A549 treated with CORT108297 at 1 μM for 4 hours (cell line): Measurements from ENCODE around the gene YAP1. TPM values are rescaled to one million over a fixed set of nuclear protein-coding genes. Genes with fewer than 3 reads are reported as not detected.

Experiments
- total RNA-seq: library from RNA; stranded (reverse); fragments of 200-300 nt; extraction: Qiagen RNA extraction; gene quantifications from 5 replicates; pipeline ENCODE4 v1.2.3, GENCODE V29; 2022

Gene YAP1
- 45.1 to 59.7 TPM (median 56.6 TPM) in 5 replicates for total RNA-seq

DNA sequence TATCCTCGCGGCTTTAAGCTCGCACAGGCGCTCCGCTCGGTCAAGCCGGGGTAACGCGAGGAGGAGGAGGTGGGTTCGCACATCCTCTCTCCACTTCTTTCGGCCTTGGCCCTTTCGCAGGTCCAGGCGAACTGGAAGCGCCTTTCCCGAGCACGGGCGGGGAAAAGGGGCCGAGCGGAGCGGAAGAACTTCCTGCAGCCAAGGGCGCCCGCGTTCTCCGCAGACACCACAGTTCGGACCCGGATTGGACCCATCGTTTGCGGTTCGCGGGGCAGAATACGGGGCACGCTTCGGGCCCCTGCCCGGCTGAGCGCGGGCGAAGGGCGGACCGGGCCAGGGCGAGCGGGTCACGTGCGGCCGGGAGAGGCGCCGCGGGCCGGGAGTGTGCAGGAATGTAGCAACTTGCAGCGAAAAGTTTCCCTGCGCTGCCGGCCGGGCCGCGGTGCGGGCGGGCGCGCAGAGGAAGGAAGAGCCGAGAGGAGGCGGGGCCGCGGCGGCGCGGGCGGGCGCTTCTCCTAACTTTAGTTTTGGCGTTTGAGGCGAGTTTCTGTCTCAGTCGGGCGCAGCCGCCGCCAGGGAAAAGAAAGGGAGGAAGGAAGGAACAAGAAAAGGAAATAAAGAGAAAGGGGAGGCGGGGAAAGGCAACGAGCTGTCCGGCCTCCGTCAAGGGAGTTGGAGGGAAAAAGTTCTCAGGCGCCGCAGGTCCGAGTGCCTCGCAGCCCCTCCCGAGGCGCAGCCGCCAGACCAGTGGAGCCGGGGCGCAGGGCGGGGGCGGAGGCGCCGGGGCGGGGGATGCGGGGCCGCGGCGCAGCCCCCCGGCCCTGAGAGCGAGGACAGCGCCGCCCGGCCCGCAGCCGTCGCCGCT is at the start of gene YAP1:
TSS of gene YAP1 (plus strand) at position 552 of the 865 bp plus-strand sequence. CDS start 402 bp downstream, outside the sequence.

Other genes starting within 250 kb of the YAP1 start
- gene CEP126, start 195.4 kb upstream of the YAP1 start, total RNA-seq, result 2.9 to 4.1 TPM (median 3.4 TPM) in 5 replicates
- 0.05 TPM in 2 of 5 replicates, not detected in the others for gene ANGPTL5, start 193.9 kb upstream of the YAP1 start, total RNA-seq
- gene CFAP300, start 63.0 kb upstream of the YAP1 start, total RNA-seq, result 4.9 to 6.9 TPM (median 6.1 TPM) in 5 replicates
- gene BIRC3, start 207.0 kb downstream of the YAP1 start, total RNA-seq, result 29.8 to 43.5 TPM (median 38.8 TPM) in 5 replicates
- 26.9 to 41.6 TPM (median 30.4 TPM) in 5 replicates for gene BIRC2, start 236.8 kb downstream of the YAP1 start, total RNA-seq